ENCODE data around the gene MARK3. TPM values are rescaled to one million over a fixed set of nuclear protein-coding genes. Genes with fewer than 3 reads are reported as not detected.

The MARK3 gene
- total RNA-seq, 1 experiment from 2014 or later = 78.0 TPM

- no peaks in the 10 kb centered on the region for H3K9me3 ChIP-seq
- no peaks in the 10 kb centered on the region for H3K36me3 ChIP-seq (ENCODE audit: control insufficient read depth, insufficient read depth, low read length)
- Mint-ChIP-seq H3K27me3 (ENCODE audit: insufficient read depth, unreplicated experiment) (no peaks in the 10 kb centered on the region), H3K27ac (ENCODE audit: unreplicated experiment) (no peak overlapping the region), H3K36me3 (ENCODE audit: insufficient read depth, unreplicated experiment) (no peaks in the 10 kb centered on the region), H3K9me3 (ENCODE audit: unreplicated experiment) (no peaks in the 10 kb centered on the region), H3K4me1 (ENCODE audit: low read depth, unreplicated experiment) (peaks cover 2% of the 10 kb centered on the region), H3K4me3 (ENCODE audit: unreplicated experiment) (no peak overlapping the region)
- BruUV-seq (replicated peaks) = no TSS peak
- DNase-seq = no peak
- intact Hi-C loops (cut with micrococcal nuclease; ENCODE audit: unreplicated experiment) = no loop called here
- peaks cover 7% of the 10 kb centered on the region; the same call in 1 of the 2 replicates for H3K4me1 ChIP-seq
- no peak overlapping the region for H3K4me3 ChIP-seq (ENCODE audit: low read depth, low read length)
- H3K27me3 ChIP-seq (replicated peaks; ENCODE audit: control insufficient read depth, insufficient read depth, low read length) = no peaks in the 10 kb centered on the region
- no peak for TF ChIP-seq CTCF (IDR thresholded peaks at IDR 0.05; ENCODE audit: insufficient read depth in 1 of 2, low read depth in 1 of 2, low read length in 1 of 2, severe bottlenecking in 1 of 2, unreplicated experiment in 1 of 2)
- ChIA-PET CTCF (no interaction called here), POLR2A (no interaction called here)
Observed at GRCh38 chr14:103396463-103396862, 11.2 kb downstream of the MARK3 start.

- Mint-ChIP-seq H3K4me3 (ENCODE audit: unreplicated experiment) (no peak overlapping the region), H3K27ac (ENCODE audit: unreplicated experiment) (no peak overlapping the region), H3K27me3 (ENCODE audit: insufficient read depth, unreplicated experiment) (no peaks in the 10 kb centered on the region), H3K9me3 (ENCODE audit: unreplicated experiment) (no peaks in the 10 kb centered on the region), H3K36me3 (ENCODE audit: insufficient read depth, unreplicated experiment) (no peaks in the 10 kb centered on the region), H3K4me1 (ENCODE audit: low read depth, unreplicated experiment) (peaks cover 14% of the 10 kb centered on the region)
- H3K27me3 ChIP-seq (replicated peaks; ENCODE audit: control insufficient read depth, insufficient read depth, low read length) = no peaks in the 10 kb centered on the region
- intact Hi-C loops (cut with micrococcal nuclease; ENCODE audit: unreplicated experiment) = no loop called here
- ChIA-PET CTCF (no interaction called here), POLR2A (no interaction called here)
- no TSS peak for BruUV-seq (replicated peaks)
- DNase-seq = no peak
- no peaks in the 10 kb centered on the region for H3K36me3 ChIP-seq (ENCODE audit: control insufficient read depth, insufficient read depth, low read length)
- H3K4me1 ChIP-seq = no peaks in the 10 kb centered on the region
- no peak overlapping the region for H3K4me3 ChIP-seq (ENCODE audit: low read depth, low read length)
- no peak for TF ChIP-seq CTCF (IDR thresholded peaks at IDR 0.05; ENCODE audit: insufficient read depth in 1 of 2, low read depth in 1 of 2, low read length in 1 of 2, severe bottlenecking in 1 of 2, unreplicated experiment in 1 of 2)
- H3K9me3 ChIP-seq = no peaks in the 10 kb centered on the region
Observed at GRCh38 chr14:103398427-103399195, 13.4 kb downstream of the MARK3 start.

DNA sequence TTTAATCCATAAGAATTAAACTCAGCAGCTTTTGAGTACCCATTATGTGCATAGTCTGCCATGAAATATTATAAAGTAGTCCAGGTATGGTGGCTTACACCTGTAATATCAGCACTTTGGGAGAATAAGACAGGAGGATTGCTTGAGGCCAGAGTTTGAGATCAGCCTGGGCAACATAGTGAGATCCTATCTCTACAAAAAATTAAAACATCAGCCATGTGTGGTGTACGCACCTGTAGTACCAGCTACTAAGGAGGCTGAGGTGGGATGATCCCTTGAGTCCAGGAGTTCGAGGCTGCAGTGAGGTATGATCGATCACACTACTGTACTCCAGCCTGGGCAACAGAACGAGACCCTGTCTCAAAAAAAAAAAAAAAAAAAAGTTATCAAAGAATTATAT, 15.3 kb downstream of the MARK3 start:
- Histone ChIP-seq H3K27me3 (replicated peaks; ENCODE audit: control insufficient read depth, insufficient read depth, low read length) (no peaks in the 10 kb centered on the region), H3K36me3 (ENCODE audit: control insufficient read depth, insufficient read depth, low read length) (no peaks in the 10 kb centered on the region), H3K9me3 (no peaks in the 10 kb centered on the region), H3K4me1 (no peaks in the 10 kb centered on the region), H3K4me3 (ENCODE audit: low read depth, low read length) (no peak overlapping the region)
- no peaks in the 10 kb centered on the region for H3K36me3 Mint-ChIP-seq (ENCODE audit: insufficient read depth, unreplicated experiment)
- H3K4me1 Mint-ChIP-seq (ENCODE audit: low read depth, unreplicated experiment) = peaks cover 14% of the 10 kb centered on the region
- ChIA-PET POLR2A (no interaction called here), CTCF (interaction anchor here (0.6 kb wide), 1 partner anchor 40 kb away, joined by 3 read pairs; no protein-coding TSS in a partner anchor)
- TF ChIP-seq CTCF (IDR thresholded peaks at IDR 0.05; ENCODE audit: insufficient read depth in 1 of 2, low read depth in 1 of 2, low read length in 1 of 2, severe bottlenecking in 1 of 2, unreplicated experiment in 1 of 2) = no peak
- H3K27ac Mint-ChIP-seq (ENCODE audit: unreplicated experiment) = no peak overlapping the region
- DNase-seq = no peak
- H3K4me3 Mint-ChIP-seq (ENCODE audit: unreplicated experiment) = no peak overlapping the region
- H3K27me3 Mint-ChIP-seq (ENCODE audit: insufficient read depth, unreplicated experiment) = no peaks in the 10 kb centered on the region
- H3K9me3 Mint-ChIP-seq (ENCODE audit: unreplicated experiment) = no peaks in the 10 kb centered on the region
- BruUV-seq (replicated peaks) = no TSS peak
- intact Hi-C loops (cut with micrococcal nuclease; ENCODE audit: unreplicated experiment) = no loop called here

Data from Caco-2 (cell line).